ENCODE data around the gene ZNF787. TPM values are rescaled to one million over a fixed set of nuclear protein-coding genes. Genes with fewer than 3 reads are reported as not detected.

ZNF787 gene
- total and polyA plus RNA-seq, 2 of the 8 experiments (the other 6 are each of a cell fraction or from before 2014, with no cell fraction given) = 19.7 to 56.0 TPM

DNA sequence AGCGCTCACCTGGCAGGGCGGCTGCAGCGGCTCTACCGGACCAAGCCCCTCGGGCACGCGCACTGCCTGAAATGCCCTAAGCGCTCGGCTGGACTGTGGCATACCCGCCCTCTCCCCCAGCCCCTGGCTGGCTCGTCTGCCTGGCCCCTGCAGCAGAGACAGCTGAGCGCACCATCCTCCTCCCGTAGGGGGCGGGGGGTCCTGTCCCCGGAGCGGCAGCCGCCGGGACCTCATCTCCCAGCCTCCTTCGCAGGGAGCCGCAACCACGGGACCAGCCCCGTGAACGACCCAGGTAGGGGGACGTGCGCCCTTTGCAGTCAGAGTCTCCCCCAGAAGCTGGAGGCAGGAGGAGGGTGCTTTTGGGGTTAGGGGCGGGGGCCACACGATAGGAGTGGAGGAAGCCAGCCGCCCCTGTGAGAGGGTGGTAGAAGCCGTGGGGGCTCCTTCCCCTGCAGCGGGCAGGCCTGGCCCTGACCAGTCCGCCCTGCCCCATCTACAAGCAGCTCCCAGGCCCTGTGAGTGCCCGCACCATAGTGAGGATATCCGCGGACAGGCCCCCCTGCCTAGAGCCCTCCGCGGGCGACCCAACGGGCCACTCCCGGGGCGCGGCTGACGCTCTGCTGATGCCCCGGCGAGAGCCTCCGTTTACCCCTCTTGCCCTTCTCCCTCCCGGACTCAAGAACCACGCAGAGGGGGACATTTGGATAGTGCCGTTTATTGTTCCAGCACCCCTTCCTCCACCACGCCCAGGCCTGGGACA lies 34.2 kb downstream of the ZNF787 start:
- ChIA-PET CTCF (ENCODE audit: partially characterized antibody) (interaction anchor here (0.7 to 4.4 kb wide), 4 partner anchors 9 to 35 kb away, joined by 3 to 20 read pairs (median 4); no protein-coding TSS in a partner anchor), POLR2A (ENCODE audit: partially characterized antibody) (interaction anchor here (1.0 to 1.5 kb wide), 3 partner anchors 33 to 130 kb away, joined by 3 read pairs; no protein-coding TSS in a partner anchor)
- H3K27ac ChIP-seq (ENCODE audit: low read depth, low read length) = no peak overlapping the region
- H3K36me3 ChIP-seq (ENCODE audit: control insufficient read depth in 2 of 4, insufficient read depth in 4 of 4, low read length in 3 of 4) = peaks cover 2 to 13% (median 7%) of the 10 kb centered on the region in 4 experiments; a peak in 3 of 8 replicates
- FAIRE-seq (no peak), DNase-seq (ENCODE audit: low read depth in 1 of 2, low spot score in 2 of 2) (no peak)
- H3K23ac ChIP-seq (ENCODE audit: insufficient read length) = no peak overlapping the region
- no peak overlapping the region for H3K4ac ChIP-seq (replicated peaks; ENCODE audit: insufficient read length, low read depth, low read length)
- no peak overlapping the region for H3K4me2 ChIP-seq (ENCODE audit: insufficient read depth in 1 of 2, low read depth in 2 of 2, low read length in 2 of 2)
- H2BK5ac ChIP-seq (ENCODE audit: low read depth, low read length) = no peak overlapping the region
- WGBS, 2 experiments (ENCODE audit: extremely low coverage in 1 of 2, insufficient coverage in 1 of 2, insufficient read length in 1 of 2, insufficient replicate concordance in 2 of 2, low coverage in 1 of 2, low lambda C conversion rate in 2 of 2, missing lambda C conversion rate in 1 of 2) = 80% methylated on average over 47 of the region's 49 CpGs; no CpG with 5 or more reads in 1 of the 2 experiments
- H3K56ac ChIP-seq (replicated peaks; ENCODE audit: insufficient read length, low read depth, low read length) = no peak overlapping the region
- H4K20me1 ChIP-seq (replicated peaks in 1 of 2; ENCODE audit: control insufficient read depth in 1 of 2, insufficient read depth in 2 of 2, low read length in 2 of 2) = peaks cover 21 to 27% of the 10 kb centered on the region in 2 experiments
- no peak overlapping the region for H4K5ac ChIP-seq (ENCODE audit: insufficient read length, low read depth, low read length)
- no peak overlapping the region for H4K8ac ChIP-seq (ENCODE audit: extremely low read depth, insufficient read depth, low read length)
- no peak overlapping the region for H2BK15ac ChIP-seq (ENCODE audit: low read length)
- no peaks in the 10 kb centered on the region for H3K9me3 ChIP-seq (ENCODE audit: insufficient read depth in 2 of 2, low read depth in 1 of 2, low read length in 1 of 2)
- no peak overlapping the region for H3K18ac ChIP-seq (ENCODE audit: extremely low read depth, low read length)
- H2BK20ac ChIP-seq (ENCODE audit: low read length) = no peak overlapping the region
- no peak overlapping the region for H2BK12ac ChIP-seq (ENCODE audit: low read depth, low read length)
- no peak overlapping the region for H2AK5ac ChIP-seq (ENCODE audit: low read depth, low read length)
- no peak overlapping the region for H2BK120ac ChIP-seq (replicated peaks; ENCODE audit: low read depth, low read length)
- H3K9ac ChIP-seq (replicated peaks in 1 of 4; ENCODE audit: extremely low read depth in 1 of 4, low read depth in 3 of 4, low read length in 3 of 4) = no peak overlapping the region
- TF ChIP-seq SIN3A (conservative IDR thresholded peaks at IDR 0.05 in 1 of 2, IDR thresholded peaks at IDR 0.05 in 1 of 2; ENCODE audit: low read depth in 1 of 2, low read length in 2 of 2) (no peak), RFX5 (IDR thresholded peaks at IDR 0.05; ENCODE audit: borderline replicate concordance, low read depth, low read length) (no peak), MAFK (IDR thresholded peaks at IDR 0.05; ENCODE audit: low read depth, low read length) (no peak)
- H3K79me2 ChIP-seq (ENCODE audit: control insufficient read depth in 1 of 2, insufficient read depth in 2 of 2, low read length in 2 of 2) = peaks cover 0 to 23% of the 10 kb centered on the region in 2 experiments; a peak in 2 of 4 replicates
- H3K27me3 ChIP-seq (replicated peaks in 1 of 4; ENCODE audit: control insufficient read depth in 3 of 4, extremely low read depth in 1 of 4, insufficient read depth in 3 of 4, low read length in 3 of 4) = no peaks in the 10 kb centered on the region
- peaks cover 0 to 14% (median 5%) of the 10 kb centered on the region in 4 experiments; a peak in 5 of 7 replicates for H3K4me1 ChIP-seq (replicated peaks in 1 of 4; ENCODE audit: control insufficient read depth in 3 of 4, insufficient read depth in 4 of 4, low read length in 3 of 4)
- H3K14ac ChIP-seq (ENCODE audit: insufficient read length) = no peak overlapping the region
- H3K79me1 ChIP-seq (ENCODE audit: low read depth, low read length) = peaks cover 9% of the 10 kb centered on the region
- no peak overlapping the region for H3K4me3 ChIP-seq (ENCODE audit: extremely low read depth in 1 of 4, insufficient read depth in 2 of 4, low read depth in 3 of 4, low read length in 4 of 4)
- H3K23me2 ChIP-seq (ENCODE audit: low read depth, low read length) = no peaks in the 10 kb centered on the region
- H4K91ac ChIP-seq (replicated peaks; ENCODE audit: insufficient read length, low read length) = no peak overlapping the region
- no peak overlapping the region for H2AFZ ChIP-seq (ENCODE audit: low read length)

All from H1 (cell line).